ENCODE data around the gene FPR2.

DNA sequence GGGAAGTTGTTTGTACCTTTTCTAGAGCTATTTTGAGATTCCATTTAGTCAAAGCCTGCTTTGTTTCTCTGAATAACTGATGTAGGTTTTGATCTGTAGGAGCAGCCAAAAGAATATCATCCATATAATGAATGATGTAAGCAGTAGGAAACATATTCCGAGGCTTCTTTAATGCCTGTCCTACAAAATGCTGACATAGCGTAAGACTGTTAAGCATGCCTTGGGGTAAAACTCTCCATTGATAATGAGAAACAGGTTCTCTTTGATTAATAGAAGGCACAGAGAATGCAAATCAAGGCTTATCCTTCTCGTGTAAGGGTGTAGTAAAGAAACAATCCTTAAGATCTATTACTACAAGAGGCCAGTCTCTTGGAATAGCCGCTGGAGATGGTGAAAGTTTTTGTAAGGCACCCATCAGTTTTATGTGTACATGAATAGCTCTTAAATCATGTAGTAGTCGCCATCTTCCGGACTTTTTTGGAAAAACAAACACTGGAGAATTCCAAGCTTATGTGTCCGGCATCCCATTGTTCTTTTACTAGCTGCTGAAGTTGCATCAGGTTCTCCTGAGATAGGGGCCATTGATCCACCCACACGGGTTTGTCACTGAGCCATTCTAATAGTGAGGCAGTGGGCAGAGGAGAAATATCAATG, 47.5 kb downstream of the FPR2 start:
- TF ChIP-seq, protein P1, sequence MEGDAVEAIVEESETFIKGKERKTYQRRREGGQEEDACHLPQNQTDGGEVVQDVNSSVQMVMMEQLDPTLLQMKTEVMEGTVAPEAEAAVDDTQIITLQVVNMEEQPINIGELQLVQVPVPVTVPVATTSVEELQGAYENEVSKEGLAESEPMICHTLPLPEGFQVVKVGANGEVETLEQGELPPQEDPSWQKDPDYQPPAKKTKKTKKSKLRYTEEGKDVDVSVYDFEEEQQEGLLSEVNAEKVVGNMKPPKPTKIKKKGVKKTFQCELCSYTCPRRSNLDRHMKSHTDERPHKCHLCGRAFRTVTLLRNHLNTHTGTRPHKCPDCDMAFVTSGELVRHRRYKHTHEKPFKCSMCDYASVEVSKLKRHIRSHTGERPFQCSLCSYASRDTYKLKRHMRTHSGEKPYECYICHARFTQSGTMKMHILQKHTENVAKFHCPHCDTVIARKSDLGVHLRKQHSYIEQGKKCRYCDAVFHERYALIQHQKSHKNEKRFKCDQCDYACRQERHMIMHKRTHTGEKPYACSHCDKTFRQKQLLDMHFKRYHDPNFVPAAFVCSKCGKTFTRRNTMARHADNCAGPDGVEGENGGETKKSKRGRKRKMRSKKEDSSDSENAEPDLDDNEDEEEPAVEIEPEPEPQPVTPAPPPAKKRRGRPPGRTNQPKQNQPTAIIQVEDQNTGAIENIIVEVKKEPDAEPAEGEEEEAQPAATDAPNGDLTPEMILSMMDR (IDR thresholded peaks at IDR 0.05; ENCODE audit: insufficient read depth, low read depth, low read length), result no peak
- TF ChIP-seq EZH2 (IDR thresholded peaks at IDR 0.05; ENCODE audit: insufficient read depth, low read length), result no peak

Measured in astrocyte (in vitro differentiated cells and primary cell).